Stimulated activated CD8-positive, alpha-beta memory T cell treated with anti-CD3 and anti-CD28 coated beads, Interleukin-15, amount 100 ng/mL, for 1 hour (primary cell): ENCODE results near the gene TMEM132D.

Experiments
- DNase-seq: peaks from one replicate; pipeline ENCODE4 v3.0.0-alpha.2; 2020; ENCODE audit warnings: low read depth

Gene TMEM132D

DNA sequence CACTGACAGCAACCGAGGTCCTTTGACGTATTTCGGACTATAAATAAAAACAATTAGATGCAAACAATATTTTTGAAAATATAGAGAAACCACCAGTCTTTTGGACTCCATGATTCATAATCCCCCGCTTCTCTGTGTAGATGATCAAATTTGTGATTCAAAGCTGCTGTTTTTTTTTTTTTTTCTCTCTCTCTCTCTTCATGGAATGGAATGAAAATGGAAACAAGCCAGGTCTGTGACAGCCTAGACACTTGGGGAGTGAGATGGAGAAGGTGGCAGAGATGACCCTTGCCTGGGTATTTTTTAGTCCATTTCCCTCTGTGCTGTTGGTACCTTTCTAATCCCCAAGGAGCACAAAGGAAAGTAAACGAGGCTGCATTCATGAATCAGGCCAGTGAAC, 802.0 kb downstream of the TMEM132D start:
- no peak for DNase-seq

DNA sequence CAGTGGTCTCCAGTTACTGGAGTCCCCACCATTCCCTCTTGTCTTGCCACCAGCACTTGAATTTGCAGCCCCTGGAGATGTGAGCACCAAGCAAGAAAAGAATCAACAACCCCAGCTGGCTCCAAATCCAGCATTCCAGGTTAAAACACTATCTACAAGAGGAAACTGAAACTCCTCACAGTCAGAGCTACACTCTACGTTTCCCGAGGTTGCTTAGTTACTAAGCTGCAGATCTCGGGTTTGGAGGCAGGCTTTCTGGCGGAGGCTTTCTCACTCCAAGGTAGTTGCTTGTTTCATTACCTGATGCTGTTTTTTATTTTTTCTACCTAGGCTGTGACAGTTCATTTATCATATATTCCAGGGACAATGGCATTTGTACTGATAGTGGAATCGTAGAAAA, 802.4 kb downstream of the TMEM132D start:
- no peak for DNase-seq

DNA sequence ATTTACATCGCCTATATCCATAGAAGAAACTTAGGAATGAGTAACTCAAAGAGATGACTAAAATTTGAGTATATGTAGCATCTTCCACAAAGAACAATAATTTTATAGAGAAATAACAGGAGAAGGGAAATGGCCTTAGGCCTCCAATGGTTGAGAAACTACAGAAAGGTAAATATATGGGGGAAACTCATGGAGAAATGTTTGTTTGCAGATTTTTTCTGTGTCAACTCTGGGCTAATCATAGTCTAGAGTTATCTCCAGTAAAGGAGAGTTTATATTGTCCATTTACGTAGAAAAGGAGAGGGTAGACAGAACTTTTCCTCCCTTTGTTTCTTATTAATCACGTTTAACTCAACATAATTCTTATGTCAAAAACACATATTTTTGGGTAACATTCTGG, 806.4 kb downstream of the TMEM132D start:
- no peak for DNase-seq

DNA sequence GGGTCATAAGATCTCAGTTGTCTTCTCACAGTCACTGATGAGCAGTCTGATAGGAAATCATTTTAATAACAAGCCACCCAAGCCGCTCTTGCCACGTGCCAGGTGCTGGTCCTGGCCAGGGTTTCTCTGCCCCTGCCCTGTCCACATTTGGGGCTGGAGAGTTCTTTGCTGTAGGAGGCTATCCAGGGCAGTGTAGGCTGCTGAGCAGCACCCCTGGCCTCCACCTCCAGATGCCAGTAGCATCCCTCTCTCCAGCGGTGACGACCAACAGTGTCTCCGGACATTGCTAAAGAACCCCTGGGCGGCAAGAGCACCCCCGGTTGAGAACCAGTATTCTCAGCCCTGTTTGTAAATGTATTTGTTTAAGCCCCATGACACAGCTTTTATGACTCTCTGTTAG, 806.9 kb downstream of the TMEM132D start:
- DNase-seq: no peak

DNA sequence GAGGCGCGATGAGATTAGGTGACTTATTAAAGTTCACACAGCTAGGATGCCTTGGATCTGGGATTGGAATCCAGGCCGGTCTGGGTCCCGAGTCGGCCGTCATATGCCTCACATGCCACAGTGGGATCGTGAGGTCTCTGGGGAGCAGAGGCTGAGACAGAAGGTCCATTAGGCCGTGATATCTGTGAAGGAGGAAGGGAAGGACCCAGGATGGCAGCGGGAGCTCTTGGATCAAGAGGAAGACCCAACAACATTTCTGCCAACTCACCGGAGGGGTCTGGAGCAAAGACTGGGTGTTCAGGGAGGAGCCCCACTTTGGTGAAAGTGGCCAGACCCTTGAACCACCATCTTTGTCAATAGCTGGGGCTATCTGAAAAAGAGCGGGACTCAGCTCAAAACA, 807.6 kb downstream of the TMEM132D start:
- DNase-seq: no peak

DNA sequence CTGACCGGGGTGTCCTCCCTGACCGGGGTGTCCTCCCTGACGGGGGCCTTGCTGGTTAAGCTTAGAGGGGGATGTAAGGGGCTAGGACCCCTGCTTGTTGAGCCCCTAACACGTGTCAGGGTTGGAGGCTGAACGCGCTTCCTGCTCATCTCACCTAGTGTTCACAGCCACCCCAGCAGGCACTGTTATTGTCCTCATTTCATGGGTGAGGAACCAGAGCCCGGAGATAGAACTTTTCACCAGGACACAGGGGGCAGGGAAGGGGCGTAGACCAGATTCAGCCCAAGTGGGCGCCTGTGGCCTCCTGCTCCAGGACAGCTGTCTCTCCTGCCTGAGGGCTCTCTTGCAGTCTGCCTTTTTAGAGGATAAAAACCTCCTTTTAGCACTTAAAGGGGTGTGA, 814.2 kb downstream of the TMEM132D start:
- no peak for DNase-seq

DNA sequence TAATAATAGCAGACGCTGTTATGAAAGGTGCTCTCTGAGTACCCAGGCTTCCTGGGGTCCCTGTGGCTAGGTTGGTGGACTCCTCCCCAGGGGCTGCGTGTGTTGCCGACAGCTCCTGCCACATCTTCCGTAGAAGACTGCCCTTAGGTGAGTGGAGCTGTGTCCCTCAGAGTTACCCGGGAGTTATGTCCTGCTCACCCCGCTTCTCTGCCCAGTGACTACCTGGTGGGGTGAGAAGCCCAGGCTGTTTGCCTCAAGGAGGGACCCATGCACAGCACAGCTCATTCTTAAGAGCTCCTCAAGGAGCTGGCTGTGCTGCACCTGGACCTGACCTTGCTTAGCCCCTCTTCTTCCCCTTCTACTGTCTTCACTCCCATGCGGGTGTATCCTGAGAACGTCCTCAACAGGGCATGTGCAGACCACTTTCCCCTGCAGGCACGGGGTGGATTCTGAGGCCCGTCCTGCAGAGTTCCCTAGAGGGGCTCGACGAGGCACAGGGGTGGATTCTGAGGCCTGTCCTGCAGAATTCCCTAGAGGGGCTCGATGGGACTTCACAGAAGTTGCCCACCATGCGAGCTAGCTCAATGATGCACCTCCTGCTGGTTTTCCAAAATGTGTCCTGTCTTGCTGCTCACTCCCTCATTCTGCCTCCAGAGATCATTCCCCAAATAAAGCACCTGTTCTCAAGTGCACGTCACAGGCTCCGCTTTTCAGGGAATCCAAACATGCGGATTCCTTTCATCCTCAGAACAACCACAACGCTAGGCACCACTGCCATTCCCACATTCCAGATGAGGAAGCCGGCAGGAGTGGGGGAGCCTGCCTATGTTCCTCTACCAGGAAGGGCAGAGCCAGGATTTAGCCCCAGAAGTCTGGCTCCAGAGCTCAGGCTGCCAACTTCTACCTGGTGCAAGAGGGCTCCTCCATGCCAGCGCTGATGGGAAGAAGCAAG, 818.7 kb downstream of the TMEM132D start:
- no peak for DNase-seq

DNA sequence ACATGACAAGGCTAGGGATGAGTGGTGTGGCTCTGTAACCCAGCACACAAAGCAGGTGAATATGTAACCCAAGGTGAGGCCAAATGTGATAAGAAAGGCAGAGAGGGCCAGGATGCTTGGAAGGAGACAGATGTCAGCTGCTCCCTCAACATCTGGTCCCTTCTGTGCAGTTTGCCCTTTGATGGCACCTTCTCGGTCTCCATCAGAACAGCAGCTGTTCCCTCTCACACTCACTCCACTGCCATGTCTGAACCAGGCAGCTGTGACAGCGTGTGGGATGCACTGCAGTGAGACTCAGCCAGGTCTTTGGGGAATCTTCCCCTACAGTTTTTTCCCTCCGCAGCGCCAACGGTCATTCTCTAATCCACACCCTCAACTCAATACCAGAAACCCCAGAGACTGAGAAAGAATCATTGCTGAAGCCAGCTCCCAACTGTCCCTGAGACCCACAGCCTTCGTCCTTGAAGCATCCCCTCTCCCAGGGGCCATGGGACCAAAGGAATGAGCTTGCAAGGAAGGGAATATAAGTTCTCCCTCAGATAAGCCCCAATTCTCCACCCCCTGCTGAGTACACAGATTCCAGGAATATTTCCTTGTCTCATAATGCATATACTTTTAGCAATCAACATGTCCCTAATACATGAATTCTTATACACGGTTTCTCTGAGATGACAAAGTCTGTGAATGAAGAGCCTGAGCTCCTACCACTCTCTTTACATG, 820.5 kb downstream of the TMEM132D start:
- no peak for DNase-seq

DNA sequence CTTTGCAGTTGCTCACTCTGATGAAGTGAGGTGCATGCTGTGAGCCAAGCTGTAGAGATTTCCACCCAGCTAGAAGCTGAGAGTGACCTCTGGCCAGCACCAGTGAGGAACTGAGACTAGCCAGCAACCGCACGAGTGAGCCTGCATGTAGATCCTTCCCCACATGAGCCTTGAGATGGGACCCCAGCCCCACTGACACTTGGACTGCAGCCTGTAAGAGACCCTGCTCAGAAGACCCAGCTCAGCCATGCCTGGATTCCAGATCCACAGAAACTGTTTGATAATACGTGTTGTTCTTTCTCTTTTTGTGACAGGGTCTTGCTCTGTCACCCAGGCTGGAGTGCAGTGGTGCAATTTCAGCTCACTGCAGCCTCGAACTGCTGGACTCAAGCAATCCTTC, 821.4 kb downstream of the TMEM132D start:
- DNase-seq: no peak

DNA sequence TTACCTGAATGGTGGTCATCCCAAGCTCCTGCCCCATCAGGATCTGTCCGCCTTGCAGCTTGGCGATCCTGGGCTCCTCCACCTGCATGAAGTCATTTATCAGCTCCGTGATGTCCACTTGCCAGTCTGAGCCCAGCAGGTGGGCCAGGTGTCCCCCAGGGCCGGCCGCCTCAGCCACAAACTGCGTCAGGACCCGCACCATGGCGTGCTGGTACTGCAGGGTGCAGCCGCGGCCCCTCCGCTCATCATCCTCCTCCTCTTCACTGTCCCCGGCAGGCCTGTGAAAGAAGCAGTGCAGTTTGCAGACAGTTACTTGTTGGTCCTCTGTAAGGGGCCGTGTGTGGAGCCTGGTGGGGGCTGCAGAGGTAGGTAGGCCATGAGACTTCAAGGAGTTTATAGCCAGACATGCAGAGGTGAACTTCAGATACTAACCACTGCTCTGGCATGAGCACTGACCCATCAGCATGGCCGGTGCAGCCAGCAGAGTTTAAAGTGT, 822.0 kb downstream of the TMEM132D start:
- no peak for DNase-seq

DNA sequence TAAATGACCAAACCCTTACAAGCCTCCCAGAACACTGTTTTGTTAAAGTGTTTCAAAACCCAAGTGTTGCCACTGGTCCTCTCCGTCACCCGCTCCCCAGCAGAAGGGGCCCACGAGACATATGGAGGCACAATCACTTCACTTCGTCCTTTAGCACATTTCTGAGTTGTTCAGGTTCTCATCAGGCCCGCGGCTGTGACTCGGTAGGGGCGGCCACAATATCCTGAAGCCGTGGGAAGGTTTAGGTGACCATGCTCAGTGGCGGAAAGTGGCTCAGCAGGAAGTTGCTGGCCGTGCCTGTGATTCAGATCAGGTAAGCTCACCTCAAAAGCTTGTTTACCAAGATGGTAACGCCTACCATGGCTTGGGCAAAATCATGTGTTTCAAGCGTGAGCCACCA, 823.0 kb downstream of the TMEM132D start:
- DNase-seq: no peak

DNA sequence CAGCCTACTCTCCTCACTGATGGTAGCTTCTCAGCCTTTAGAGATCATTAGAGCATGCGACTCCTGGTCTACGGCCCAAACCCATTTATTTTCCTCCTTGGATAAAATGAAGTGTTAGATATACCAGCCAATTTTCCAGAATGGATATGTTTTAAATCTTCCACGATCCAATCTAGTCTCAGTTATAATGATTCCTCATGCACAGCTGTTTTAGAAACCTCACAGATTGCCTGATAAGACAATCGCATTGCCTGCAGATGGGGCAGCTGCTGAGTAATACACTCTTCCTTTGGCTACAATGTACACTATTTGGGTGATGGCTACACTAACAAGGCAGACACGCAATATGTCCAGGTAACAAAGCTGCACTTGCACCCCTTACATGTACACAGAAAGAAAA, 823.4 kb downstream of the TMEM132D start:
- no peak for DNase-seq

DNA sequence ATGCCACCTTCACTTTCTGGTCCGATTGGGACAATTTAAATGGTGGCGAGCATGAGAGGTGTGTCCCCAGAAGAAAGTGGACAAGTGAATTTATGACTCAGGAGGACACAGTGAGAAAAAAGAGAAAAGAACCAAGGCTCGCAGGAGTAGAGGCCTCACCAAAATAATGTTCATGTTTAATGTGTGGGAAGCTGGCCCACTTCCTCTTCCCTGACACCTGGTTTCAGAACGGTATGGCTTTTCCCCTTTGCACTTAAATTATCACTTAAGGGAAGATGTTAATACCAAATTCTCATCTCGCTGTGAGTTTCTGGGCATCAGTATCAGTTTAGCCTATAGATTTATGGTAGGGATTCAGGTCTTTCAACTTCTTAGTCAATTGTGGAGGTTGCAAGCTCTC, 824.1 kb downstream of the TMEM132D start:
- DNase-seq: no peak

DNA sequence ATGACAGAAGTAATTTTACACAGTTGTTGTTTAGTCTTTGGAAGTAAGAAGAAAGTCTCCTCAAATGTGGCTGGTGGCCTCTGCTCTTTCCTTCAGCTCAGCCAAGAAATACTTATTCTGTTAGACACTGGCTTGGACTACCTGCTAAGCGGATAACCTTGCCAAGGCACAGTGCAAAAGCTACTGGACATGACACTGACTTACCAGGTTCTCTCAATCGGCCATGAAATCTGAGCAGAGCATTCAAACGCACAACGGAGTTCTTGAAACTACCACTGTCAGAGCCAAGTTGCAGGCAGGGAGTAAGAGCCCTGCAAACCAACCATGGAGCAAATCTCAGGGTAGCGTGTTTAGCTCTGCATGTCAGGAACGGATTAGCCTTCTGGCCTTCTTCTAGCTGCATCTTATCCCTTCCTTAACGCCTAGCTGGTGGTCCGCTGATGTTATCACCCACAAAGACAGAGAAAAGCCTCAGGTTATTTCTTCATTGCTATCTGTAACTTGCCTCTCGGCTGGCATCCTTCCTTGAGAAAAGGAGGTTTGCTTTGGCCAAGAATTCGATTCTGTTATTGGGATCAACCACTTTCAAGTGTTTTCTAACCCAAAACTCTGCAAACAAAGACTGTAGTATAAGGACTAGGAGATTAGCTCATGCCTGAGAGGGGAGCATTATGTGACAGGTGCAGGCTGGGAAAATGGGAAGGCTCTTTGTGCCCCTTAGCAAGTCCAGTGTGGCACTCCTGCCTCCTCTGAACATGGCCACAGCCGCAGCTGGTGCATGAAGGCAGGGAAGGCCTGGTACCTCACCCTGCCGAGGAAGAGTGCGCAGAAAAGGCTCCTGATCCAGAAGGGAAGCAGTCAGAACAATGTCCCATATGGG, 827.1 kb downstream of the TMEM132D start:
- no peak for DNase-seq

DNA sequence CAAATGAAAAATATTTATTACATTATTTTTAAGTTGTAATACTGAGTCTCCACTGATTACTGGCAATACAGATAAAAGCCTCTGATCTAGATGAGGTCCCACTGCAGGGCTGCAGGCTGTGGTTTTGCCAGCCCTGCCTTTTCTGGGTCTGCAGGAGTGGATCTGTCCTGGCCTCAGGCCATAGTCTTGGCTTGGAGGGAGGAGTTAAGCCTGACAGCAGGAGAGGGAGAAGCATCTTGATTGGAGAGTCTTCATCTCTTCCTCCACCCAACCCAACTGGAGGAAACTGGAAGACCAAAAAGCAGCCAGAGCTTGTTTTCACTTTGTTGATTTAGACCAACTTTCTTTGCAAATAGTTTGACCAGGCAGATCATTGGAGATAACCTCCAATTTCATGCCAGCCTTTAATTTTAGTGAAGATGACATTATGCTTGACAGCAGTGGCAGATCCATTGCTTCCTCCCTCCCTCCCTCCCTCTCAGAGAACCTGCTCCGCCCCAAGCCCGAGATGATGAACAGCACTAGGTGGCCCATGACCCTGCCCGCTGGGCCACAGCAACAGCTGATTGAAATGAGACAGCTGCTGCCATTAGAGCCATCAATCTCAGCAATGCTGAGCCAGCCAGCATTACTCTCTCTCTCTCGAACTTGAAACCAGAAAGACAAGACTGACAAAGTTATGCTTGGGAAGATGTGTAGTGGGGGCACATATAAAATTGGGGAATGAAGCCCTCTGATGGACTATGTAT, 828.2 kb downstream of the TMEM132D start:
- no peak for DNase-seq

DNA sequence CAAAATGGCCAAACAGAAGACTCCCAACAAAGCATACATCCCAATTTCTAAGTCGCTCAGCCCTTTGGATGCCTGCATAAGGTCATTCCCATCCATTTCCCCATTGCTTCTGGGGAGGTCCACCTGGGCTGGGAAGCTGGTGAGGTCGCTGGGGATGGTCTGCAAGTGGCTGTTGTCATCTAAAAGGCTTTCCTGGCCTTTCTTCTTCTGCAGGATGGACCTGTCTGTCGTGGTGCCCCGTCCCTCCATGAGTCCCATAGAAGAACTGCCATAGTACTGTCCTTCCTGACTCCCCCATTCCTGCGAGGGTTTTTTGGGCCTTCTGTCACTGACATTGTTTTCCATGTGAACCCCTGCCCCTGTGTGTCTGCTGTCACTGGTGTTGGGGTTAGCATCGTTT, 829.4 kb downstream of the TMEM132D start:
- DNase-seq: no peak

DNA sequence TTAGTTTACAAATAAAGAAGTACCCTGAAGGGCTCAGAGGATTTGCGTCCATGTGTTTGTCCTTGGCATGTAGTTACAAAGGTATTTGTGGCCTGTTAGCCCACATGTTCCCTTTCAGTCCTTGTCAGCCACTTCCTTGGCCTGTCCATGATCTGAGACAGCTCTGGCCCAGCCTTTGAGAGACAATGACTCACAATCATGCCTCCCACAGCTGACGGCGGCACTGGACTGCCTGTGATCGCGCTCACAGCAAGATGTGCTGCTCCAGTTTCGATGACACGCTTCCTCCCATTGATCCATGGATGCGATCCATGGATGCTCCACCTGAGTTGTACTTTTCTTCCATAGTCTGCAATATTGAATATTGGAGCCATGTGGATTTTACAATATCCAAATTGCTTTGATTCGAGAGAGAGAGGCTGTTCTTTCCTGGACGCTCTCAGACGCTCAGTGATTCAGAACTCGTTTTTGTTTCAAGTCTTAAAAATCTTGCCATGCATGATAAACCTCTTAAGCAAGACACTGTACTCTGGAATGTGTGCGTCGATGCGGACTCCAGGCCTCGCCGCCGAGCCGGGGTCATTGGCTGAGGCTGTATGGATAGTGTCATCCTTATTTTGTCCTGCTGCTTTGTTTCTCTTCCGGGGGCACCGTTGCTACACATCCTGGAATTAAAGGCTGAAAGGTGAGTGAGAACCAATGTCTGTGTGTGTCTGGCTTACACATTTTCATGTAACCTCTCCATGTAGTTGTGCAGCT, 830.5 kb downstream of the TMEM132D start:
- no peak for DNase-seq

DNA sequence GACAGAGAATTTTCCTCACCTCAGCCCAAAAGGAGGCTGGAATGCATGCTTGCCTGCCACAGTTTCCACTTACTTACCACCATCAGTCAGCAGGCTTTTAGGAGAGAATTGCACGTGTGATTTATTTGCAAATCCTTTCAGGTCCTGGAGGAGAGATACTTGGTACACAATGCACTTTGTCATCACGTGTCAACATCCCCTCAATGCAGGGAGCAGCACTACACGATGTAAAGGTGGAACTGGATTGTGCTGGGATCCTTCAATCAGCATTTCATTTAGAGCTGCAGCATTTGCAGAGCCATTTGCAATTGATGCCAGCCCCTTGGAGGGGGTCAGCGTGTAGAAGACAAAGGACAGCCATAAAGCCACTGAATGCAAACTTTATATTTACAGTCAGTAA, 832.5 kb downstream of the TMEM132D start:
- DNase-seq: no peak

DNA sequence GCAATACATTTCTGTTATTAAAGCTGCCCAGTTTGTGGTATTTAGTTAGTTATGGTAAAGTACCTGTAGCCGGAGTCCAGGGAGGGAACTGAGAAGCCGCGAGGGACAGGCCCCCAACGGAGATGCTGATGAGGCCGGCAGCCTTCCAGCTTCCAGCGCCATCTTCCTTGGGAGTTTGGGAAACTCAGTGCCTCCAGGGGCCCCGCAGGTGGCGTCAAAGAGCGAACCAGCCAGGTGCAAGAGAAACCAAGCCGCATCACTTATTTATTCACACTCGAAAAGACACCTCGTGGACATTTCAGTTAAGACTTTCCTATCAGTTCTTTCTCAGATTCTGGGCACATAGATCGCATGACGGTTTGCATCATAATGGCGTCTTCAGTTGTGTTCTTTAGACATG, 833.9 kb downstream of the TMEM132D start:
- no peak for DNase-seq

DNA sequence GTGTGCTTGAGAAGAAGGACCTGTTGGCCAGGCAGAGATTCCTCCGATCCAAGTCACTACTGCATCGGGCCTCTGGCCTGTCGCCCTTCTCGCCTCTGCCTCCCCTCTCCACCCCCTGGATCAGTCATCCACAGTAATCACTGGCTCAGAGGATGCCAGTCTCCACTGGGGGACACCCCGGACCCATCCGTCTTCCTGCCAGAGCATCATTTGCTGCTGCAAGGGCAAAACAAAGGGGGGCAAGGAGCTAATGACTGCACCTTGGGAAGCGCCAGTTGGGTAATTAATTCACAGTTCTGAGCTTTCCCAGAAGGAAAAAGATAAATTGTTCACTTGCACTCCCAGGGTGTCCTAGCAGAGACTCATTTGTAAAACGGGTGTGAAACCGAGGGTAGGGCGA, 835.1 kb downstream of the TMEM132D start:
- no peak for DNase-seq

DNA sequence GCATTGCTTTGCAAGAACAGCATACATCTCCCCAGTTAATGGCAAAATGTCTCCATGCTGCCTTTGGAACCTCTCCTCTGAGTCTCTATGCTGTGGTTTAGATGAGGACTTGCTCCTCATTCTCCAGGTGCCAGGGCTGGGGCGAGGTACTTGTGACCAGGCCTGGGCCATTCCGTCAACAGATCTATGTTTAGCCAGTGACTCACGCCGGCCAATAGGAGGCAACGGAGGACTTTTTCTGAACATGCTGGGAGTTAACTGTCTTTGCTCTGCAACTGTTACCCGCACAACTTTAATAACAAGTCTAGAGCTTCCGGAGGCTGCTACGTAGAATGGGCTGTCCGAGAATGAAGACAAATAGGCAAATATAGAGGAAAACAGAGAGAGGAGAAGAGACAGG, 836.3 kb downstream of the TMEM132D start:
- DNase-seq: no peak
